ENCODE measurements around the gene C6orf120. TPM values are rescaled to one million over a fixed set of nuclear protein-coding genes. Genes with fewer than 3 reads are reported as not detected.

C6orf120 gene
- total RNA-seq, 1 donor from 2014 or later, result 11.4 TPM

GRCh38 chr6:169725125-169726048, 23.5 kb downstream of the C6orf120 start:
- ATAC-seq, result peak; percentile 62

GRCh38 chr6:169726049-169726400, 24.1 kb downstream of the C6orf120 start:
- ATAC-seq, result no peak

GRCh38 chr6:169726963-169727362, 25.0 kb downstream of the C6orf120 start:
- no peak for ATAC-seq

DNA sequence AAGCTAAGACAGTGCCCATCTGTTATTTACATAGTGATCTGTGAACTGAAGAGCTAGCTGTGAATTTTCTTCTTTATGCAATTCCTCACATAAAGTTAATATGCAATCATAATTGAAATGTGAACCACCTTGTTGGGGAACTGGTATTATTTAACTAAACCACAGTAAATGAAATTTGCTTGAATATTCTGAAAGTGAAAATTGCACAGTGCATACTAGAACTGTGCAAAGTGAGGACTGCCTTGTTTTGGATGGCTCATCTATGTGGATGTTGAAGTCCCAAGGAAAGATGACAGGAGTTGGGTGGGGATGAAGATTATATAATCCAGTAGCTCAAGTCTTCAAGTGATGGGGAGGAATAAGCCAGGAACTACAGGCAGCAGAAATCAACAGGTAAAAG, 28.0 kb downstream of the C6orf120 start:
- no peak for ATAC-seq

- ATAC-seq, result no peak
These were observed 36.5 kb downstream of the C6orf120 start for GRCh38 chr6:169738204-169738975.

DNA sequence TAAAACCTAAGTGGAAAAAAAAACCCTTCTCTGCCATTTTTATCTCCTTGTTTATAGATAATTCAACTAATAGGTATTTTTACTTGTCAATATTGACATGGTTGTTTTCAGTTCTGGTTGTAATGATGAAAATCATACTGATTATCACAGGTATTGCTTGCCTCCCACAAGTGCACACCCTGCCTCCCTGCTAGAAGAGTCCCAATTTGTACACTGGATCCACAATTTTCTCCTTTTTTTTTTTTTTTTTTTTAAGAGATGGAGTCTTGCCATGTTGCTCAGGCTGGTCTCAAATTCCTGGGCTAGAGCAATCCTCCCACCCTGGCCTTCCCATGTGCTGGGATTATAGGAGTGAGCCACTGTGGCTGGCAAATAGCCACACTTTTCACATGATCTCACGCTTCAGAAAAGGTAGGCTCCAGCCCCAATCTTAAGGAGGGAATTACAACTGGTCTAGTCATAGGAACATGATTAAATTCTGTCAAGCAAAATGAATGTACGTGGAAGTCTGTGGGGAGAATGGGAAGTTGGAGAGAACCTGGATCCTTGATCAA, 37.1 kb downstream of the C6orf120 start:
- no peak for ATAC-seq

- ATAC-seq, result no peak
These were observed 39.4 kb downstream of the C6orf120 start for GRCh38 chr6:169741344-169741743.

DNA sequence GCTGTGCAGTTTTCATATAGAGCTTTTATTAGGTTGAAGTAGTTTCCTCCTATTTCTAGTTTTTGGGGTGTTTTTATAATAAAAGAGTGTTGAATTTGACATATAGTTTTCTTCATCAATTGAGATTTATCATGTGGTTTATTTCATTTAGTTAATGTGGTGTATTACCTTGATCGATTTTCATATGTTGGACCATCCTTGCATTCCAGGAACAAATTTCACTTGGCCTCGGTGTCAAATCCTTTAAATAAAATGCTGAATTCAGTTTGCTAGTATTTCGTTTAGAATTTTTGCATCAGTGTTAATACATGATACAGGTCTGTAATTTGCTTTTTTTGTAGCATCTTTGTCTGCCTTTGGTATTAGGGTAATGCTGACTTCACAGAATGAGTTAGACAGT, 43.5 kb downstream of the C6orf120 start:
- ATAC-seq, result no peak

GRCh38 chr6:169746556-169746955, 44.6 kb downstream of the C6orf120 start:
- ATAC-seq, result no peak

DNA sequence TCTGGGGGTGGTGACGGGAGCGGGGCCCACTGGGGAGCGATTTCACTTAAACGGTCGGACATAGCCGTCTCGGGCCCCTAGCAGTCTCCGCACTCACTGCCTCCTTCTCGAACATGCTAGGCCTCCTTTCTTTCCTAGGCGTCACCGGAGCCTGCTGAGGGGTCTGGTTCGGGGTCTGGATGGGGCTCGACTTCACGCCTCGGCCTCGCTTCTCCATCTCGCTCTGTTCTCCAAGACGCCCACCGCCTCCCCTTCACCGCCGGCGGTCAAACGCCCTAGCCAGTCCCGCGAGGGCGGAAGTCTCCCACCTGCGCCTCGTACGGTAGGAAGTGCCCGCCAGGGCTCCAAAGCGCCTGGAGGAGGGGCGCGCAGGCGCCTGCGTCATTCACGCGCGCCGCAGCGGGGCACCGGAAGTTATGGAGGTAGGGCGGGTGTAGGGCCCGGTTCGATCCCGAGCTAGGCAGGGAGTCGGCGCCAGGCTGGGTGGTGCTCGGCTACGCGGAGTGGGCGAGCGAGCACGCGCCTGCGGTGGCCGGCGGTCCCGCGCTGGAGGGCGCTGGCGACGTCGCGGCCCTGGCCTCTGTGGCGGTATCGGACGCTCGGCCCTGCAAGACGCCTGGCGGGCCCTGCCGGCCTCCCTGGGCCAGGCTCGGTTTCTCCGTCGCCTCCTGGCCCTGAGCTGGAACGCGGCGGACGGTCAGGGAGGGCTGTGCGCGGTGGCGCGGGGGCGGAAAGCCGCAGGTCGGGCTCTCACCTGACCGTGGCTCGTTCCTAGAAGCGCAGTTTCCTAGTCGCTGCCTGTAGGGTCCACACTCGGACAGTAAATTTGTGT, 49.5 kb downstream of the C6orf120 start, which contains the start of the genes DYNLT2 and ERMARD:
Gene DYNLT2 (minus strand): TSS at position 331 of the 832 bp plus-strand sequence. CDS start 114 bp downstream, at position 217.
Gene ERMARD (plus strand): TSS at position 381 of the 832 bp plus-strand sequence. CDS start 36 bp downstream, at position 417.
- peak; percentile 99 for ATAC-seq

- peak; percentile 58 for ATAC-seq
These were observed 50.2 kb downstream of the C6orf120 start for GRCh38 chr6:169752074-169752623.

Other genes with a start within 250 kb of the C6orf120 start
- gene WDR27, start 97 bp upstream of the C6orf120 start, total RNA-seq, result 24.4 TPM
- 25.4 TPM for gene PHF10, start 22.4 kb downstream of the C6orf120 start, total RNA-seq
- 0.84 TPM for gene DYNLT2, start 49.4 kb downstream of the C6orf120 start, total RNA-seq
- gene ERMARD, start 49.5 kb downstream of the C6orf120 start, total RNA-seq, result 19.6 TPM

All from esophagus mucosa (tissue), 1 donor.